Placental pericyte (primary cell): ENCODE measurements around the gene C19orf73. TPM values are rescaled to one million over a fixed set of nuclear protein-coding genes. Genes with fewer than 3 reads are reported as not detected.

Experiments
- small RNA-seq: library from RNA; depleted of rRNA; stranded (forward); fragments of <200 nt; gene quantifications from one replicate; pipeline ENCODE3, GENCODE V24; 2012; ENCODE audit warnings: low replicate concordance
- total RNA-seq: library from RNA; depleted of rRNA; stranded (reverse); fragments of >200 nt; gene quantifications from 2 replicates; pipeline ENCODE4 v1.2.3, GENCODE V29; 2012

The C19orf73 gene
- total RNA-seq = 0.66 and 1.3 TPM in 2 replicates

GRCh38 chr19:49118565-49119410 is at the start of gene C19orf73:
TSS of gene C19orf73 (minus strand) at chr19:49119143. CDS start at chr19:49119022, 121 bp downstream.

GRCh38 chr19:49157445-49158224 is 38.7 kb upstream of the C19orf73 start, which contains the start of gene TRPM4:
TSS of gene TRPM4 (plus strand) at chr19:49157792. CDS start at chr19:49157867, 75 bp downstream.

GRCh38 chr19:49155005-49155819 is 36.3 kb upstream of the C19orf73 start, which contains the start of gene HRC:
TSS of gene HRC (minus strand) at chr19:49155396. CDS start at chr19:49155237, 159 bp downstream.

DNA sequence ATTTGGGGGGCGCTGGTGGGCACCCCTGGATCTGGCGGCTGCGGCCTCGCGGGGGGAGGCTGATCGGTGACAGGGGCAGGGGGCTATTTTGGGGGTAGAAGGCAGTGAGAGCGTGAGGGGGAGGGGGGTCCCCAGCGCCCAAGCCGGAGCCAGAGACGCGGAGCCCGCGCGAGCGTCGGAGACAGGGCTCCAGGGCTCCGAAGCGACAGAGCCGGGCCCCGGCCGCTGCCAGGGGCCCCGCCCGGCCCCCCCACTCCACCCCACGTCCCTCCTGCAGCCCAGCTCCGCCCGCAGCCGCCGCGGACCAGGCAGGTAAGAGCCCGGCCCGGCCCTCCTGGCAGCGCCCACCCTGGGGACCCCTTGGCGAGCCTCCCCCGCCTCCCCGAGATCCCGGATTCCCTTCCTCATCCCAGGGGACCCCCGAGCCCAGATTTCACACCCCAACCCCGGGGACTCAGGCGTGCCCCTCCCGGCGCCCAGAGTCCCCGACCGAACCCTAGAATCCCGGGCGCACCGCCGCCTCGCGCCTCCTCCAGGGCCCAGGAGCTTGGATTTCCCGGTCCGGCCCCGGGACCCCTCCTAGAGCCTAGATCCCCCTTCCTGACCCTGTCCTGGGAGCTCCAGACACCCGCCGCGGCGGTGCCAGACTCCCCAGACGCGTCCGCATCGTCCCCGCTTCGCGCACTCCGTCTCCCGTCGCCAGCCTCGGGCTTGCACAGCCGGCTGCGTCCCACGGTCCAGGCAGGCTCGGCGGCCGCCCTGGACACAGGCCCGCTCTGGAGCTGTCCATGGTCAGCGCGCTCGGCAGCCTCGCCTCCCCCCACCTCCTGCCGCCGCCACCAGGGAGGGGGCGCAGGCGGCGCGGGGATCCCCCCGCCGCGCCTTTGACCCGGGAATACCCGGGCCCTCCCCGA is 725 bp upstream of the C19orf73 start, which contains the start of gene PPFIA3:
Gene PPFIA3 (plus strand): TSS at position 134 of the 914 bp plus-strand sequence. CDS start 8,330 bp downstream, outside the sequence.

DNA sequence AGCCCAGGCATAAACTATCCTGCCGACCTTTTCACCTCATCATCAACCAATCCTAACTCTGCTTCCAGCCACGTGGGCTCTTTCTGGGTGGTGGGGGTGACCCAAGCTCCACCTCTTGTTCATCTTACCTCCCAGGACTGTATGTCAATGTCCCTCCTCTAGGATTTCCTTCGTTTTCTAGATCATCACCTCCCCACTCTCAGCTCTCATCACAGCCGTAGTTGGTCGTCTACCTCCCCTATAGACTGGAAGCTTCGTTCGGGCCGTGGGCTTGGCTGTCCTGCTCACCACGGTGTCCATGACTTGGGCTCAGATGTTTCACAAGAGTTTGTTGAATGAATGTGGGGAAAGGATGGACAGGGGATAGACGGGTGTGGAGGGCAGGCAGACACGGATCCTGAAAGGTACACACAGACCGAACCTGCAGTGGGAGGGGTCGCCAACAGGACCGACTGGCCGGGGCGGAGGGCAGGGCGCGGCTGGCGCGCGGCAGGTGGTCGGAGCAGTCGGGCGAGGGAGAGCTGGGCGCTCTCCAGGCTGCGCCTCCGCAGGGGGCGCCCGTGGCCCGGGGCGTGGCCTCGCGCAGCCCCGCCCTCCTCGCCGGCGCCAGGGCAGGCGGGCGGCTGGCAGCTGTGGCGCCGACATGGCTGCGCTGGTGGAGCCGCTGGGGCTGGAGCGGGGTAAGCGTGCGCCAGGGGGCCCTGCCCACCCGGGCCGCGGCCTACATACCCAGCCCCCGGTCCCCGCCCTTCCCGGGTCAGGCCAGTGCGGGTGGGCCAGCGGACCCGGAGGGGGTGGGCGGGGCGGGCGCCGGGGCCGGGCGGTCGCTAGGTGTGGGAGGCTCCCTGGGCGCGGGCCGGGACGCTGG is 4.9 kb downstream of the C19orf73 start, which contains the start of gene LIN7B:
Gene LIN7B (plus strand): TSS at position 609 of the 868 bp plus-strand sequence. CDS start 35 bp downstream, at position 644.

GRCh38 chr19:49085020-49085867 is 33.7 kb downstream of the C19orf73 start, which contains the start of gene SNRNP70:
TSS of gene SNRNP70 (plus strand) at chr19:49085451. CDS start at chr19:49086415, 964 bp downstream.

Small RNA genes lying within 50 kb of the gene (small RNA-seq; reads per million reads assigned to genes)
- gene RN7SL708P = not detected

Other genes with a start within 250 kb of the C19orf73 start
- gene PPP1R15A, start 246.7 kb downstream of the C19orf73 start, total RNA-seq = 66.1 and 221 TPM in 2 replicates
- gene TULP2, start 220.4 kb downstream of the C19orf73 start, total RNA-seq = under 0.01 and 0.22 TPM in 2 replicates
- 129 and 755 TPM in 2 replicates for gene NUCB1, start 218.8 kb downstream of the C19orf73 start, total RNA-seq
- gene DHDH, start 185.4 kb downstream of the C19orf73 start, total RNA-seq = 0.44 TPM in 1 of 2 replicates, not detected in the other
- 89.9 and 103 TPM in 2 replicates for gene BAX, start 164.3 kb downstream of the C19orf73 start, total RNA-seq
- gene FTL, start 153.8 kb downstream of the C19orf73 start, total RNA-seq = 1,638 and 6,371 TPM in 2 replicates
- 29.8 and 59.4 TPM in 2 replicates for gene GYS1, start 125.8 kb downstream of the C19orf73 start, total RNA-seq
- 164 and 281 TPM in 2 replicates for gene RUVBL2, start 125.3 kb downstream of the C19orf73 start, total RNA-seq
- gene LHB, start 102.1 kb downstream of the C19orf73 start, total RNA-seq = not detected in 2 replicates
- gene CGB3, start 94.8 kb downstream of the C19orf73 start, total RNA-seq = not detected in 2 replicates
- not detected in 2 replicates for gene CGB2, start 87.3 kb downstream of the C19orf73 start, total RNA-seq
- gene CGB1, start 82.2 kb downstream of the C19orf73 start, total RNA-seq = not detected in 2 replicates
- not detected in 2 replicates for gene CGB5, start 75.3 kb downstream of the C19orf73 start, total RNA-seq
- not detected in 2 replicates for gene CGB8, start 70.0 kb downstream of the C19orf73 start, total RNA-seq
- 0.14 TPM in 1 of 2 replicates, not detected in the other for gene CGB7, start 61.4 kb downstream of the C19orf73 start, total RNA-seq
- not detected in 2 replicates for gene NTF4, start 54.3 kb downstream of the C19orf73 start, total RNA-seq
- gene KCNA7, start 46.4 kb downstream of the C19orf73 start, total RNA-seq = not detected in 2 replicates
- 118 and 186 TPM in 2 replicates for gene SNRNP70, start 33.7 kb downstream of the C19orf73 start, total RNA-seq
- gene LIN7B, start 4.8 kb downstream of the C19orf73 start, total RNA-seq = 3.7 and 5.7 TPM in 2 replicates
- 1.1 and 3.1 TPM in 2 replicates for gene PPFIA3, start 401 bp upstream of the C19orf73 start, total RNA-seq
- gene HRC, start 36.3 kb upstream of the C19orf73 start, total RNA-seq = not detected in 2 replicates
- gene TRPM4, start 38.6 kb upstream of the C19orf73 start, total RNA-seq = 8.8 and 15.9 TPM in 2 replicates
- under 0.01 and 0.44 TPM in 2 replicates for gene SLC6A16, start 206.0 kb upstream of the C19orf73 start, total RNA-seq
- not detected in 2 replicates for gene CD37, start 216.3 kb upstream of the C19orf73 start, total RNA-seq
- gene TEAD2, start 243.3 kb upstream of the C19orf73 start, total RNA-seq = 18.2 and 44.2 TPM in 2 replicates
- gene DKKL1, start 244.7 kb upstream of the C19orf73 start, total RNA-seq = not detected in 2 replicates